SK-N-MC (cell line): Measurements from ENCODE around the gene PPP2R2B.

ENCODE experiments used
- DNase-seq: peaks from one replicate; pipeline ENCODE4 v3.0.0-alpha.2; 2011; ENCODE audit warnings: low read depth, low spot score
- H3K27ac ChIP-seq: fragments of 200-600 bp; sonication (generic); 2 replicates; pipeline ENCODE4 v1.5.1; 2016; ENCODE audit warnings: mixed run types
- H3K36me3 ChIP-seq: fragments of 200-600 bp; sonication (generic); 2 replicates; pipeline ENCODE4 v1.6.1; 2017; ENCODE audit warnings: antibody characterized with exemption, low read length, mixed read lengths; ENCODE audit not compliant: insufficient read depth
- H3K4me3 ChIP-seq: fragments of 200-600 bp; sonication (generic); 2 replicates; pipeline ENCODE4 v1.5.1; 2016
- H3K9ac ChIP-seq: fragments of 200-600 bp; sonication (generic); 2 replicates; pipeline ENCODE4 v1.8.0; 2017; ENCODE audit warnings: mixed run types, mixed read lengths; ENCODE audit not compliant: insufficient read length
- H3K9me3 ChIP-seq: fragments of 200-600 bp; sonication (generic); 2 replicates; pipeline ENCODE4 v1.6.1; 2017; ENCODE audit warnings: low read depth, mild to moderate bottlenecking, antibody characterized with exemption, low read length, moderate library complexity, mixed read lengths
- EZH2 ChIP-seq: fragments of 200-600 bp; sonication (generic); IDR thresholded peaks from one replicate; pipeline ENCODE4 v1.6.1; 2017; ENCODE audit warnings: antibody characterized with exemption
- FOXP2 ChIP-seq: optimal IDR thresholded peaks from 2 replicates; pipeline ENCODE3; 2011; ENCODE audit warnings: mild to moderate bottlenecking, moderate library complexity; ENCODE audit not compliant: insufficient read depth; ENCODE audit errors: extremely low read length, control extremely low read depth
- POLR2AphosphoS5 ChIP-seq: IDR thresholded peaks from 2 replicates; pipeline ENCODE4 v1.6.1; 2012; ENCODE audit warnings: mild to moderate bottlenecking, low read depth, low read length, borderline replicate concordance

Gene PPP2R2B

GRCh38 chr5:146652547-146652946, 226.0 kb downstream of the PPP2R2B start:
- Histone ChIP-seq H3K27ac (no peak overlapping the region), H3K9me3 (no peaks in the 10 kb centered on the region), H3K36me3 (no peaks in the 10 kb centered on the region), H3K9ac (no peak overlapping the region), H3K4me3 (no peak overlapping the region)
- TF ChIP-seq FOXP2 (no peak), POLR2AphosphoS5 (no peak)
- no peak for DNase-seq

GRCh38 chr5:146647656-146648199, 230.8 kb downstream of the PPP2R2B start:
- H3K36me3 ChIP-seq: no peaks in the 10 kb centered on the region
- H3K27ac ChIP-seq: no peak overlapping the region
- DNase-seq: no peak
- no peak overlapping the region for H3K9ac ChIP-seq
- H3K9me3 ChIP-seq: no peaks in the 10 kb centered on the region
- no peak for TF ChIP-seq FOXP2
- no peak for TF ChIP-seq EZH2
- no peak for TF ChIP-seq POLR2AphosphoS5
- no peak overlapping the region for H3K4me3 ChIP-seq

DNA sequence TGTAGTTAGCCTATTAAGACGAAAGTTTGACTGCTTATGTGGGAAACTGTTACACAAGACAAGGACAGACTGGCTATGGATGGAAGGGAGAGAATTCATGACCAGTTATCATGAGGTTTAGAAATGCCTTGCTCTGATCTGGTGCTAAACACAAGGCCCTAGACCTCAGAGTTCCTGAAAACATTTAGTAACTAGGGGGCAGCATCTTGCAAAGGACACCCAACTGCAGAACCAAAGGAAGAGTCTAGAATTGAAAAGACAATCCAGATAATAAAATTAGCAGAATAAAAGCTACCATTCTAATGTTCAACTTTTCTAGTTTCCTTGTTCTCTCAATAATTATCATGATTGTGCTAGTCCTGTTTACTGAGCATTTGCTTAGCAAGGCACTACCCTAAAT, 232.1 kb downstream of the PPP2R2B start:
- no peak overlapping the region for H3K27ac ChIP-seq
- no peak for DNase-seq
- no peak for TF ChIP-seq FOXP2
- no peak for TF ChIP-seq POLR2AphosphoS5
- no peak for TF ChIP-seq EZH2
- H3K4me3 ChIP-seq: no peak overlapping the region
- H3K36me3 ChIP-seq: no peaks in the 10 kb centered on the region
- no peak overlapping the region for H3K9ac ChIP-seq
- H3K9me3 ChIP-seq: no peaks in the 10 kb centered on the region

DNA sequence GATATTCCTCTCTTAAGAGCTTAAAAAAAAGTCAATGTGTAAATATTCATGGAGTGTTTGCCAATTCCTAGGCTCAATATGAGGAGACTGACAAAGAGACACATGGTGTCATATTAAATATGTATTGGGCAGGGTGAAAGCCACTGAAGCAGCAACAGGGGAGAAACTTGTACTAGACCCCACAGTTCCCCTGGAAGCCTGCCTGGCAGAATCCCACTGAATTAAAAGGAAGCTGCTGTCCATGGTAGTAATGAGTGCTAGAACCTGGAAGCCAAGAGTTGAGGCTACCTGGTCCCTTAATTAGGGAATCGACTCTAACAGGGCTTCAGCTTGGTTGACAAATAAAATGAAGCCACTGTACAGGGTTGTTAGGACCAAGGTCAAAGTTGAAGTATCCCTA, 233.2 kb downstream of the PPP2R2B start:
- no peak overlapping the region for H3K9ac ChIP-seq
- no peak for DNase-seq
- H3K4me3 ChIP-seq: no peak overlapping the region
- no peaks in the 10 kb centered on the region for H3K9me3 ChIP-seq
- TF ChIP-seq FOXP2: no peak
- no peak for TF ChIP-seq POLR2AphosphoS5
- TF ChIP-seq EZH2: no peak
- no peaks in the 10 kb centered on the region for H3K36me3 ChIP-seq
- H3K27ac ChIP-seq: no peak overlapping the region

- DNase-seq: no peak
- TF ChIP-seq FOXP2 (no peak), POLR2AphosphoS5 (no peak), EZH2 (no peak)
- H3K27ac ChIP-seq: no peak overlapping the region
- no peak overlapping the region for H3K4me3 ChIP-seq
- H3K36me3 ChIP-seq: no peaks in the 10 kb centered on the region
- no peak overlapping the region for H3K9ac ChIP-seq
- no peaks in the 10 kb centered on the region for H3K9me3 ChIP-seq
Measured at GRCh38 chr5:146644831-146645230, 233.7 kb downstream of the PPP2R2B start.

DNA sequence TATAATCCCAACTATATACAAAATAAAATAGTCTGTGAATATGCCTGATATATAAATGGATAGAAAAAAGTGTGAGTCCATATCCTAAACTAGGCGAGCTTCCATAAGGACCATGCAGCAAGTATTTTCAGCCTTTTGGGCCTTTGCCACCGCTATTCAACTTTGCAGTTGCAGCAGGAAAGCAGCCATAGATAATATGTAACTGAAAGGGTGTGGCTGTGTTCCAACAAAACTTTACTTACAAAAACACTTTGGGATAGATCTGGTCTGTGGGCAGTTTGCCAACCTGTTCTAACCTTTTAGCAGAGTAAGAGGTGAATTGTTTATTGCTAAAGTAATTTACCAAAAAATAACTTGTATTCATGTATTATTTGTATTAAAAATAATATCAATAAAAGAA, 234.8 kb downstream of the PPP2R2B start:
- TF ChIP-seq POLR2AphosphoS5 (no peak), EZH2 (no peak)
- no peak for DNase-seq
- no peak overlapping the region for H3K27ac ChIP-seq
- H3K9me3 ChIP-seq: no peaks in the 10 kb centered on the region
- H3K9ac ChIP-seq: no peak overlapping the region
- H3K4me3 ChIP-seq: no peak overlapping the region
- H3K36me3 ChIP-seq: no peaks in the 10 kb centered on the region

DNA sequence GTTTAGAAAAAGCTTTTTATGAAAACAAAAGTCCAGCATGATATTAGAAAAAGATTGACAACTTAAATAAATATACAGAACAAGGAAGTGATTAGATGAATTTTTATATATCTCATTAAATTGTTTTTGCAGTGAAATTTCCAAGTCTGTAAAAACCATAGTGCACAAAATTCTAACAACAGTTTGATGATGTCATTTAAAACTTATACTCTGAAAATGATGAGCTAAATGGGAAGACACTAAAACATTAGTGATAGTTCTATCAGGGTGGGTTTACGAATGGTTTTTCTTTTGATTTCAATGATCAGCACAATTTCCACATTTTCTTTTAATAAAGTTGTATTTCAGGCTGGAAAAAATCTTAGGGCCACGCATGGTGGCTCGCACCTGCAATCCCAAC, 236.1 kb downstream of the PPP2R2B start:
- no peak for DNase-seq
- no peaks in the 10 kb centered on the region for H3K36me3 ChIP-seq

DNA sequence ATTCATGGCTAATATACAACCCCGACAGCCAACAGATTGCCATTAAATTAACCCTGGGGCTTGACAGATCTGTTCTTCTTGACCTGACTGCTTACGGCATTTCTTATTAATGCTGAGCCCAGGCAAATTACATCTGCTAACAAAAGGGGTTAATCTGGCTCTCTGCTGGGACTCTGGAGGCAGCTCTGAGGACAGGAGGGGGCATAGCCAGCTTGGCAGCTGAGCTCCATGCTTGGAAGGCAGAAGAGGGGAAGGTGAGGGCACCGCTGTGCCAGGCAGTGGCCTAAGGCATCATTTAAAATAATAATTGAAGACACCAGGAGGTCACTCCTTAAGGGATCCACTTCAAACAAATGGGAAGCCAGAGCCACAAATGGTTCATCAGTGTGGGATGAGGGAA, 236.6 kb downstream of the PPP2R2B start:
- no peaks in the 10 kb centered on the region for H3K9me3 ChIP-seq
- DNase-seq: no peak
- TF ChIP-seq POLR2AphosphoS5 (no peak), EZH2 (no peak), FOXP2 (no peak)
- H3K36me3 ChIP-seq: no peaks in the 10 kb centered on the region
- H3K4me3 ChIP-seq: no peak overlapping the region
- H3K9ac ChIP-seq: no peak overlapping the region
- no peak overlapping the region for H3K27ac ChIP-seq

More for the DNA sequence above, 236.1 kb downstream of the PPP2R2B start:
- Histone ChIP-seq H3K4me3 (no peak overlapping the region), H3K27ac (no peak overlapping the region), H3K9me3 (no peaks in the 10 kb centered on the region), H3K9ac (no peak overlapping the region)
- TF ChIP-seq EZH2 (no peak), POLR2AphosphoS5 (no peak), FOXP2 (no peak)

GRCh38 chr5:146640285-146640896, 238.2 kb downstream of the PPP2R2B start:
- no peak overlapping the region for H3K4me3 ChIP-seq
- no peaks in the 10 kb centered on the region for H3K36me3 ChIP-seq
- H3K9ac ChIP-seq: no peak overlapping the region
- H3K9me3 ChIP-seq: no peaks in the 10 kb centered on the region
- no peak overlapping the region for H3K27ac ChIP-seq
- DNase-seq: no peak
- TF ChIP-seq FOXP2: no peak
- TF ChIP-seq EZH2: no peak
- no peak for TF ChIP-seq POLR2AphosphoS5
